ENCODE results near the gene STX8.

Gene STX8

GRCh38 chr17:9284884-9285283 lies 290.7 kb downstream of the STX8 start:
- Mint-ChIP-seq H3K4me1 (peaks cover 23% of the 10 kb centered on the region), H3K36me3 (ENCODE audit: low read depth) (peaks cover 7% of the 10 kb centered on the region), H3K27me3 (ENCODE audit: low read depth, poor library complexity) (peaks cover 4% of the 10 kb centered on the region)

DNA sequence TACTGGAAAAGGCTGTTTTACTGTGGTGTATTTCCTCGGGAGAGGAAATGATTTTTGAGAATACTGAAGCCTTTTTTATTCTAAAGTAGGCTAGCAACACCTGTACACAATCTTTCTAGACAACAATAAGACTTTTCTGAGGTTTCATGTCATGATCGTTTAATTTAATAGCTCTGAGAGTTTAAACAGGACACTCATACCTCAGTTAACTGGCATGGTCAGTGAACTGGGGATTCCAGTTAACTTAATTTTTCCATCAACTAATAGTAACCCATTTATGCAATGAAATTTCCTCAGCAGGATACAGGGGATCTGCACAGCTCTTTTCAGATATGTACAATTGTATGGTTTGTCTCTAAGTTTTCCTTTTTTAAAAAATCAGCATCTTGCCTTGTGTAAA lies 291.7 kb downstream of the STX8 start:
- H3K27me3 Mint-ChIP-seq (ENCODE audit: low read depth, poor library complexity) = peaks cover 4% of the 10 kb centered on the region
- H3K9me3 Mint-ChIP-seq = no peaks in the 10 kb centered on the region
- no peak for TF ChIP-seq CTCF (IDR thresholded peaks at IDR 0.05)
- peaks cover 20% of the 10 kb centered on the region for H3K4me1 Mint-ChIP-seq
- peaks cover 4% of the 10 kb centered on the region for H3K36me3 Mint-ChIP-seq (ENCODE audit: low read depth)
- DNase-seq = no peak
- no peak overlapping the region for H3K27ac Mint-ChIP-seq
- H3K4me3 Mint-ChIP-seq = no peak overlapping the region

More at GRCh38 chr17:9284884-9285283, 290.7 kb downstream of the STX8 start:
- H3K27ac Mint-ChIP-seq = peak overlapping the region; percentile 66
- no peak for DNase-seq
- no peak overlapping the region for H3K4me3 Mint-ChIP-seq
- TF ChIP-seq CTCF (IDR thresholded peaks at IDR 0.05) = no peak
- no peaks in the 10 kb centered on the region for H3K9me3 Mint-ChIP-seq

DNA sequence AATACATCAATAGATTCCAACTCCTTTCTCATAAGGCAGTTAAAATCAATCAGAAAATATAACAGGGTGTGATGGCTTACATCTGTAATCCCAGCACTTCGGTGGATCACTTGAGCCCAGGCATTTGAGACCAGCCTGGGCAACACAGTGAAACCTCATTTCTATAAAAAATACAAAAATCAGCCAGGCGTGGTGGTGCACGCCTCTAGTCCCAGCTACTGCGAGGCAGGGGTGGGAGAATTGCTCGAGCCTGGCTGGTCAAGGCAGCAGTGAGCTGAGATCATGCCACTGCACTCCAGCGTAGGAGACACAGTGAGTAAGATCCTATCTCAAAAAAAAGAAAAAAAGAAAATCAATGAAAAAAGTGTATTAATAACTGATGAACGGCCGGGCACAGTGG lies 295.7 kb downstream of the STX8 start:
- no peaks in the 10 kb centered on the region for H3K36me3 Mint-ChIP-seq (ENCODE audit: low read depth)
- DNase-seq = no peak
- H3K27ac Mint-ChIP-seq = peak overlapping the region; percentile 11
- H3K27me3 Mint-ChIP-seq (ENCODE audit: low read depth, poor library complexity) = peaks cover 9% of the 10 kb centered on the region
- peaks cover 10% of the 10 kb centered on the region for H3K4me1 Mint-ChIP-seq
- H3K4me3 Mint-ChIP-seq = no peak overlapping the region
- no peaks in the 10 kb centered on the region for H3K9me3 Mint-ChIP-seq
- no peak for TF ChIP-seq CTCF (IDR thresholded peaks at IDR 0.05)

- no peaks in the 10 kb centered on the region for H3K36me3 Mint-ChIP-seq (ENCODE audit: low read depth)
- TF ChIP-seq CTCF (IDR thresholded peaks at IDR 0.05) = no peak
- H3K4me3 Mint-ChIP-seq = no peak overlapping the region
- H3K27me3 Mint-ChIP-seq (ENCODE audit: low read depth, poor library complexity) = peaks cover 8% of the 10 kb centered on the region
- peaks cover 22% of the 10 kb centered on the region for H3K4me1 Mint-ChIP-seq
- H3K9me3 Mint-ChIP-seq = no peaks in the 10 kb centered on the region
- no peak overlapping the region for H3K27ac Mint-ChIP-seq
- no peak for DNase-seq
These were observed 300.6 kb downstream of the STX8 start for GRCh38 chr17:9274973-9275372.

DNA sequence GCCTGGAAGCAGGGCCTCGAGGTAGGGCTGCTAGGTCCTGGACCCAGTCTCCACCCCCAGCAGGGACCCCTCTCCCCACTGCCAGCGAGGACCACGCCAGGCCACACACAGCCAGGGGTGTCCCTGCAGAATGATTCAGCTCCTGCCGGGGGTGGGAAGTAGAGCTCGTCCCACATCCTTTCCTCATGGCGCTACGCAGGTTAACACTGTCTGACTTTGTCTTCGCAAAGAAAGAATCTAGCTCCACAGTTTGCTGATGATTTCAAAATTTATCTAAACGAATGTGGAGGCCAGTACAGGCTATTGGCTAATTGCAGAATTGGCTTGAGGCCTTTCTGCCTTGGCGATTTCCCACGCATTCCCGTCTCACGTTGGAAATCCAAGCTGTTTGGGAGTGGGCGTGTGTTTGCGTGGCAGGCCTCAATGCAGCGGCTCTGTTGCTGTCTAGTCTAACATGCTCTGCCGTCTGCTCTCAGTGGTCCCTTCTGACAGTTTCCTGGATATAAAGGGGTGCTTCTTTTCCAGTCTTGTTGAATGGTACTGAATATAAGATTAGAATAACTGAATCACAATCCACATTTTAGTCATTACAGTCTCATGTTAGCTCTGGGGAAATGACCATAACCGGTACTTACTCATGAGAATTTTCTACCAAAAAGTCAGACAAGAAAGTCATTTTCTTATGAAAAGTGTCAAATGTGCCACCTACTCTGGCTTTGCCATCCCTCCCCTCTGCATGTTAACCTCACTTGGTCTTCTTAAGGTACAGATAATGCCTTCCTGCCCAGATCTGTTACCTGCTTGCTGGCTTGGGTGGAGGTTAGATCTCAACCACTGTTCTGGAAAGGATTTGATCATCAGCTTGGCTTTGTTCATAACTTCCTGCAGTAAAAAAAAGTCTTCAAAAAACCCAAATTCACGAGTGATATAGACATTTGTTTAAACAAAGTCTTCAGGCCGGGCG lies 301.9 kb downstream of the STX8 start:
- TF ChIP-seq CTCF (IDR thresholded peaks at IDR 0.05) = no peak
- H3K36me3 Mint-ChIP-seq (ENCODE audit: low read depth) = no peaks in the 10 kb centered on the region
- peaks cover 27% of the 10 kb centered on the region for H3K4me1 Mint-ChIP-seq
- H3K4me3 Mint-ChIP-seq = no peak overlapping the region
- H3K27me3 Mint-ChIP-seq (ENCODE audit: low read depth, poor library complexity) = peaks cover 8% of the 10 kb centered on the region
- no peaks in the 10 kb centered on the region for H3K9me3 Mint-ChIP-seq
- no peak overlapping the region for H3K27ac Mint-ChIP-seq
- DNase-seq = no peak

Data from nephron progenitor cell (in vitro differentiated cells).